ENCODE data around the gene CMTM4. TPM values are rescaled to one million over a fixed set of nuclear protein-coding genes. Genes with fewer than 3 reads are reported as not detected.
A peak's percentile ranks its signal among the peaks of the same experiment; 100 is the strongest.

Gene CMTM4
- total and polyA plus RNA-seq, 12 donors, result 4.5 to 14.6 (median 11.7) TPM

DNA sequence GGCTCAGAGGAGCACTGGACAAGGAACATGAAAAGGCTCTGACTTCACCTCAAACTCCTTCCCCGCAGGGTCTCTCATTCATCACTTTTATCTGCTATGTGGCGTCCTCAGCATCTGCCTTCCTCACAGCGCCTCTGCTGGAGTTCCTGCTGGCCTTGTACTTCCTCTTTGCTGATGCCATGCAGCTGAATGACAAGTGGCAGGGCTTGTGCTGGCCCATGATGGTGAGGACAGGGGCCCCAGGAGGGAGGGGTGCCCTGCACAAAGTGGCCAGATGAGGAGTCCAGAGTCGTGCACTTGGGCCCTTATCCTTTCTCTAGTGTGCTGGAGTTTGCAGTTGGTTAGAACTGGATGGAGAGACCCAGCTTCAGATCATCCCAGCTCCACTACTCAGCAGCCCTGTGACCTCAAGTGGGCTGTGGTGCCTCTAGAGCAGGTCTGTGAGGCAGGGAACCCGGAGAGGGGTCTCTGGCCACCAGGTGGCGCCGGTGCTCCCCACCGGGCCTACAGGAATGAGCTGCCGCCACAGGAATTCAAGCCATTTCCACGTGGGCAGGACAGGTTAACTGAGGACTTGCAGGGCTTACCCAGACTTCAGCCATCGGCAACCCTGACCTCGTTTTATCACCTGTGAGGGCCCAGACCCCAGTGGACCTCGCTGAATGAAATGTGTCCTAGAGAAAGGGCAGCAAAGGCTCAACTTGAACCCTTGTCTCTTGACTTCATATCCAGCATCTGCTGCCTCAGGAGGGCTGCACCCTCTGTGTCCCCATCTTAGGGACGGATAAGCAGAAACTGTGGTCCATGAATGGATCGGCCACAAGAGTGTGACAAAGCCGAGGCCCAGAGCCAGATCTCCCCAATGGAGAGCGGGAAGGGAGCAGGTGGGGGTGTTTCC, 88.1 kb downstream of the CMTM4 start:
- peak; percentile 21 to 71 (median 68) for ATAC-seq
- Histone ChIP-seq H3K36me3 (peaks cover 0 to 57% (median 26%) of the 10 kb centered on the region in 9 donors), H3K4me1 (peaks cover 0 to 52% (median 30%) of the 10 kb centered on the region in 9 donors), H3K9me3 (no peaks in the 10 kb centered on the region), H3K27me3 (no peaks in the 10 kb centered on the region), H3K27ac (peak overlapping the region in 2 of 10 donors; percentile 24 to 26), H3K4me3 (no peak overlapping the region)
- 34 to 35% methylated on average over 17 of the region's 17 CpGs for WGBS, 2 donors
- TF ChIP-seq, protein P1, sequence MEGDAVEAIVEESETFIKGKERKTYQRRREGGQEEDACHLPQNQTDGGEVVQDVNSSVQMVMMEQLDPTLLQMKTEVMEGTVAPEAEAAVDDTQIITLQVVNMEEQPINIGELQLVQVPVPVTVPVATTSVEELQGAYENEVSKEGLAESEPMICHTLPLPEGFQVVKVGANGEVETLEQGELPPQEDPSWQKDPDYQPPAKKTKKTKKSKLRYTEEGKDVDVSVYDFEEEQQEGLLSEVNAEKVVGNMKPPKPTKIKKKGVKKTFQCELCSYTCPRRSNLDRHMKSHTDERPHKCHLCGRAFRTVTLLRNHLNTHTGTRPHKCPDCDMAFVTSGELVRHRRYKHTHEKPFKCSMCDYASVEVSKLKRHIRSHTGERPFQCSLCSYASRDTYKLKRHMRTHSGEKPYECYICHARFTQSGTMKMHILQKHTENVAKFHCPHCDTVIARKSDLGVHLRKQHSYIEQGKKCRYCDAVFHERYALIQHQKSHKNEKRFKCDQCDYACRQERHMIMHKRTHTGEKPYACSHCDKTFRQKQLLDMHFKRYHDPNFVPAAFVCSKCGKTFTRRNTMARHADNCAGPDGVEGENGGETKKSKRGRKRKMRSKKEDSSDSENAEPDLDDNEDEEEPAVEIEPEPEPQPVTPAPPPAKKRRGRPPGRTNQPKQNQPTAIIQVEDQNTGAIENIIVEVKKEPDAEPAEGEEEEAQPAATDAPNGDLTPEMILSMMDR (IDR thresholded peaks at IDR 0.05), result peak; percentile 86 to 96 (median 93)
- DNase-seq, result peak; percentile 87 to 88
- intact Hi-C loops (cut with DNase I), result loop anchor here (1.0 to 10.0 kb wide), 12 partner anchors 51 to 259 kb away; partner anchors contain the start of genes CKLF (in 1 of the 10), CMTM4 (in 1 of the 10) and TK2 (in 1 of the 10)

DNA sequence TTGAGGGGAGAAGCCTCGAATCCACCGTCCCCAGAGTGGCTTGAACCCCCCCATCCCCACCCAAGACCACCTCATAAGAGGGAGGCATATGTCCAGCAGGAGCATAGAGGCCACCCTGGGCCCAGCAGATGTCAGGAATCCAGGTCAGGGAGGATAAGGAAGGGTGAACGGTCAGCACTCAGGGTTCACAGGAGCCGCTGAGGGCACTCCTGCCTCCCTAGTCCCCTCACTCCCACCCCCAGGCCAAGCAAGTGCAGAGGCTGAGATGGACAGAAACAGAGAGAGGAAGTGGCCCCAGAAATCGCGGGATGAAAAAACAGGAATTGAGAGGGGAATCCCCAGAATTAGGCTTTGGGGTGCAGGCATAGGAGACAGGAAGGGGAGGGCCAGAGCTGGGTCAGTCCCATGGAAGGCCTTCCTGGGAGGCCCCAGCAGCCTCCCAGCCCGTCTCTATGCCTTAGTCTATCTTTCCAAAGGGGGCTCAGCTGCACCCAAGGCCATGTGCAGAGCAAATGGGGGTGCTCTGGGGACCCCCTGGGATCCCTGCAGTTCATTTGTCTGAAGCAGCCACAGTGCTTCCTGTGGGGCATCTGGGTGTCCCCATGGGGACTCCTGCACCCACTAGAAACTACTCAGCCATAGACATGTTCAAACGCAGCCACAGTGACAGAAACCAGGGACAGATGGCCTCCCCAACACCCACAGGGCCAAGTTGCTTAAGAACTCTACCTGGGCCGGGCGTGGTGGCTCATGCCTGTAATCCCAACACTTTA, 90.4 kb downstream of the CMTM4 start:
- peaks cover 0 to 5% (median 0%) of the 10 kb centered on the region in 7 donors for H3K27me3 ChIP-seq
- H3K4me1 ChIP-seq, result peaks cover 0 to 55% (median 32%) of the 10 kb centered on the region in 9 donors
- intact Hi-C loops (cut with DNase I), result loop anchor here (2.0 to 10.0 kb wide), 15 partner anchors 49 to 269 kb away; partner anchors contain the start of genes CKLF (in 2 of the 10), TK2 (in 2 of the 10) and CMTM4 (in 1 of the 10)
- H3K27ac ChIP-seq, result peak overlapping the region; percentile 88 to 99 (median 95)
- H3K4me3 ChIP-seq, result peak overlapping the region; percentile 56 to 97 (median 79)
- no peaks in the 10 kb centered on the region for H3K9me3 ChIP-seq
- ATAC-seq (peak in 1 of 8 donors; percentile 2), DNase-seq (no peak)
- 55 to 60% methylated on average over 10 of the region's 10 CpGs for WGBS, 2 donors
- H3K36me3 ChIP-seq, result peaks cover 0 to 34% (median 15%) of the 10 kb centered on the region in 9 donors
- TF ChIP-seq, protein P1 (IDR thresholded peaks at IDR 0.05), result no peak

DNA sequence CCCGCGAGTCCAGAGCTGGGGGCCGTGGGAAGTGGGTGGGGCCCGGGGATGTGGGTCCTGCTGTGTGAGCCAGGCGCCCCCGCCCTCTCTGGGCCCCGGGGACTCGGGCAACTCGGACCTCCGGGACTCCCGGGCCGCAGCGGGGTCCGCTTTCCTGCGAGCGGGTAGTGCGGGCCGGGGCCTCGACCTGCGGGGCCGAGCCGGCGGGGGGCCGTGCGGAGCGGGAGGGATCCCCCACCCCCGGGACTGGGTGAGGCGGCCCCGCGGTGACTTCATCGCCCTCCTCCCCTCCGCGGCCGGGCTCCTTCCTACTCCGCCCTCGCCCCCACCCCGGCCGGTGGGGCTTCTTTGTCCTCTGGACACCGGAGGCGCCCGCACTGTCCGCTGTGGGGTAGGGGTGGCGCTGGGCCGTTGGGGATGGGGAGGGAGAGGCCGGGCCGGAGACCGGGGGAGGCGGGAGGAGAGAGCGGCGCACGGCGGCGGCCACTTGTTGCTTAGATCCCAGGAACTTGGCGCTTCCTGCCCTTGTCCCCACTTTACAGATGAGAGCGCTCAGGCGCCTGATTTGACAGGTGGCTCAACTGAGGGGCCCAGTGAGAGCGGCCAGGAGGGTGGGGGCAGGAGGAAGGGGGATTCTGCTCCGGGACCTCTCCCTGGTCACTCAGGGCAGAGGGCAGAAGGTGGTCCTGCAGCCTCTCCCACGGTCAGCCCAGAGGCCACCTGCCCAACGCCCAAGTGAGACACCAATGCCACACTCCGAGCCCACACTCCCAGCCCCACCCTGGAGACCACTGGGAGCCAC, 91.2 kb downstream of the CMTM4 start:
- Histone ChIP-seq H3K4me1 (peaks cover 0 to 55% (median 32%) of the 10 kb centered on the region in 9 donors), H3K27ac (peak overlapping the region; percentile 88 to 99 (median 95)), H3K27me3 (peaks cover 0 to 5% (median 0%) of the 10 kb centered on the region in 7 donors), H3K36me3 (peaks cover 0 to 26% (median 8%) of the 10 kb centered on the region in 9 donors), H3K9me3 (no peaks in the 10 kb centered on the region), H3K4me3 (peak overlapping the region; percentile 56 to 97 (median 79))
- ATAC-seq (peak; percentile 61 to 69 (median 66)), DNase-seq (peak; percentile 69 to 73)
- TF ChIP-seq, protein P1 (IDR thresholded peaks at IDR 0.05), result peak in 2 of 9 donors; percentile 2 to 35
- 10 to 18% methylated on average over 53 to 61 of the region's 61 CpGs for WGBS, 2 donors
- intact Hi-C loops (cut with DNase I), result loop anchor here (2.0 to 10.0 kb wide), 14 partner anchors 48 to 262 kb away; partner anchors contain the start of genes CKLF (in 2 of the 10), TK2 (in 2 of the 10) and CMTM4 (in 1 of the 10)

All from heart right ventricle (tissue), 16 donors.